Thymus (tissue), 11 donors: ENCODE data around the gene NUP153. TPM values are rescaled to one million over a fixed set of nuclear protein-coding genes. Genes with fewer than 3 reads are reported as not detected.
"Not testable (repeated sequence)": the region's sequence is repeated elsewhere in the genome, so short reads cannot be mapped to it uniquely, and the experiment has no call there.

ENCODE experiments used
- DNase-seq, 9 donors: peaks; one replicate each; pipeline ENCODE4 v3.0.0-alpha.2; 2013; ENCODE audit warnings: low spot score in 9 of 9, low read depth in 6 of 9, missing footprints in 1 of 9
- H3K27ac ChIP-seq, 2 donors: one replicate each; pipeline ENCODE4 v1.5.1; 2013; ENCODE audit warnings: control low read depth in 1 of 2, low read depth in 1 of 2, low read length in 1 of 2, mild to moderate bottlenecking in 1 of 2, moderate library complexity in 1 of 2
- H3K27me3 ChIP-seq, 2 donors: one replicate each; pipeline ENCODE4 v1.5.1; 2013; ENCODE audit warnings: low read length in 1 of 2; ENCODE audit not compliant: control insufficient read depth in 2 of 2, insufficient read depth in 1 of 2
- H3K36me3 ChIP-seq, 2 donors: one replicate each; pipeline ENCODE4 v1.5.1; 2013; ENCODE audit warnings: low read length in 1 of 2, mild to moderate bottlenecking in 1 of 2, moderate library complexity in 1 of 2; ENCODE audit not compliant: control insufficient read depth in 2 of 2, insufficient read depth in 2 of 2
- H3K4me1 ChIP-seq, 2 donors: one replicate each; pipeline ENCODE4 v1.5.1; 2013; ENCODE audit warnings: low read length in 2 of 2; ENCODE audit not compliant: control insufficient read depth in 2 of 2, insufficient read depth in 2 of 2
- H3K4me3 ChIP-seq, 2 donors: one replicate each; pipeline ENCODE4 v1.5.1; 2013; ENCODE audit warnings: low read length in 2 of 2, control low read depth in 1 of 2, mild to moderate bottlenecking in 1 of 2
- H3K9me3 ChIP-seq, 2 donors: one replicate each; pipeline ENCODE4 v1.5.1; 2013; ENCODE audit warnings: low read length in 1 of 2, mild to moderate bottlenecking in 1 of 2; ENCODE audit not compliant: control insufficient read depth in 2 of 2, insufficient read depth in 1 of 2
- WGBS: extraction: QIAGEN DNeasy Blood & Tissue Kit; methylation state at CpG from one replicate; pipeline ENCODE4 v1.1.7; 2013; 5-methylcytosine and 5-hydroxymethylcytosine counted together
- polyA plus RNA-seq: library from polyadenylated mRNA; stranded (reverse); fragments of 200-250 nt; gene quantifications from one replicate; pipeline ENCODE4 v1.2.3, GENCODE V29; 2013
- total RNA-seq: library from RNA; stranded (reverse); fragments of 120-200 nt; gene quantifications from one replicate; pipeline ENCODE4 v1.2.4, GENCODE V29; 2013
- donor health status: healthy.

Gene NUP153
- total and polyA plus RNA-seq, 2 donors, result 14.9 to 32.5 TPM

GRCh38 chr6:17588011-17588410, 118.7 kb downstream of the NUP153 start:
- WGBS, result 97% methylated on average over 6 of the region's 6 CpGs
- no peak for DNase-seq
- Histone ChIP-seq H3K27ac (no peak overlapping the region), H3K4me3 (no peak overlapping the region), H3K36me3 (no peaks in the 10 kb centered on the region), H3K4me1 (peaks cover 16 to 17% of the 10 kb centered on the region in 2 donors), H3K27me3 (no peaks in the 10 kb centered on the region), H3K9me3 (no peaks in the 10 kb centered on the region)

GRCh38 chr6:17586623-17587022, 120.1 kb downstream of the NUP153 start:
- not testable (repeated sequence) for DNase-seq, H3K36me3 ChIP-seq, H3K27me3 ChIP-seq, H3K9me3 ChIP-seq, H3K4me3 ChIP-seq, H3K27ac ChIP-seq
- 97% methylated on average over 13 of the region's 13 CpGs for WGBS
- peaks cover 16 to 17% of the 10 kb centered on the region in 2 donors for H3K4me1 ChIP-seq

- H3K36me3 ChIP-seq, result no peaks in the 10 kb centered on the region
- H3K27ac ChIP-seq, result no peak overlapping the region
- 75% methylated on average over 7 of the region's 7 CpGs for WGBS
- H3K4me3 ChIP-seq, result no peak overlapping the region
- peaks cover 0 to under 1% of the 10 kb centered on the region in 2 donors for H3K27me3 ChIP-seq
- DNase-seq, result peak in 1 of 9 donors; percentile 31
- no peaks in the 10 kb centered on the region for H3K9me3 ChIP-seq
- H3K4me1 ChIP-seq, result peaks cover 16 to 17% of the 10 kb centered on the region in 2 donors
Observed at GRCh38 chr6:17585766-17586490, 120.8 kb downstream of the NUP153 start.

GRCh38 chr6:17584241-17584803, 122.4 kb downstream of the NUP153 start:
- no peak overlapping the region for H3K27ac ChIP-seq
- H3K36me3 ChIP-seq, result no peaks in the 10 kb centered on the region
- 19% methylated on average over 7 of the region's 7 CpGs for WGBS
- peaks cover 0 to 12% of the 10 kb centered on the region in 2 donors for H3K27me3 ChIP-seq
- peaks cover 0 to 4% of the 10 kb centered on the region in 2 donors for H3K9me3 ChIP-seq
- peak overlapping the region in 1 of 2 donors; percentile 5 for H3K4me3 ChIP-seq
- H3K4me1 ChIP-seq, result peaks cover 6 to 8% of the 10 kb centered on the region in 2 donors
- peak in 7 of 9 donors; percentile 25 to 75 (median 50) for DNase-seq

- 54% methylated on average over 5 of the region's 5 CpGs for WGBS
Observed at GRCh38 chr6:17583811-17584210, 122.9 kb downstream of the NUP153 start.

GRCh38 chr6:17581282-17581681, 125.4 kb downstream of the NUP153 start:
- not testable (repeated sequence) for H3K4me1 ChIP-seq, H3K4me3 ChIP-seq, DNase-seq, H3K9me3 ChIP-seq, H3K27ac ChIP-seq, H3K36me3 ChIP-seq
- 98% methylated on average over 7 of the region's 7 CpGs for WGBS
- peaks cover 0 to 12% of the 10 kb centered on the region in 2 donors for H3K27me3 ChIP-seq

More at GRCh38 chr6:17583811-17584210, 122.9 kb downstream of the NUP153 start:
- peaks cover 0 to 12% of the 10 kb centered on the region in 2 donors for H3K27me3 ChIP-seq
- no peak for DNase-seq
- H3K27ac ChIP-seq, result no peak overlapping the region
- H3K9me3 ChIP-seq, result peaks cover 0 to 4% of the 10 kb centered on the region in 2 donors
- no peak overlapping the region for H3K4me3 ChIP-seq
- no peaks in the 10 kb centered on the region for H3K36me3 ChIP-seq
- peaks cover under 1 to 3% of the 10 kb centered on the region in 2 donors for H3K4me1 ChIP-seq

- DNase-seq, result peak in 2 of 9 donors; percentile 15 to 49
- WGBS, result 27% methylated on average over 53 of the region's 53 CpGs
- H3K4me3 ChIP-seq, result peak overlapping the region; percentile 34 to 43
Observed at GRCh38 chr6:17580518-17581048, 126.1 kb downstream of the NUP153 start.

GRCh38 chr6:17577059-17577458, 129.7 kb downstream of the NUP153 start:
- Histone ChIP-seq H3K4me1 (no peaks in the 10 kb centered on the region), H3K27ac (no peak overlapping the region), H3K9me3 (peaks cover 2 to 7% of the 10 kb centered on the region in 2 donors), H3K27me3 (peaks cover 0 to 12% of the 10 kb centered on the region in 2 donors), H3K4me3 (no peak overlapping the region), H3K36me3 (no peaks in the 10 kb centered on the region)
- 95% methylated on average over 1 of the region's 1 CpG for WGBS
- DNase-seq, result no peak

More at GRCh38 chr6:17580518-17581048, 126.1 kb downstream of the NUP153 start:
- H3K27me3 ChIP-seq, result peaks cover 0 to 12% of the 10 kb centered on the region in 2 donors
- peaks cover 2 to 7% of the 10 kb centered on the region in 2 donors for H3K9me3 ChIP-seq
- no peaks in the 10 kb centered on the region for H3K36me3 ChIP-seq
- no peaks in the 10 kb centered on the region for H3K4me1 ChIP-seq
- H3K27ac ChIP-seq, result no peak overlapping the region
